SJCRH30 (cell line): ENCODE data around the gene NUCB2. TPM values are rescaled to one million over a fixed set of nuclear protein-coding genes. Genes with fewer than 3 reads are reported as not detected.
"Not testable (repeated sequence)": the region's sequence is repeated elsewhere in the genome, so short reads cannot be mapped to it uniquely, and the experiment has no call there.

Source experiments
- DNase-seq, 2 experiments: peaks; one replicate each; pipeline ENCODE4 v3.0.0-alpha.2; 2015 to 2020
- H3K27ac ChIP-seq: fragments of 250-450 bp; sonication (Bioruptor Pico); 2 replicates; pipeline ENCODE4 v1.5.1; 2020; ENCODE audit warnings: mild to moderate bottlenecking, moderate library complexity
- H3K27me3 ChIP-seq: fragments of 250-450 bp; sonication (Bioruptor Pico); 2 replicates; pipeline ENCODE4 v1.5.1; 2020; ENCODE audit warnings: mild to moderate bottlenecking, moderate library complexity
- H3K36me3 ChIP-seq: fragments of 250-450 bp; sonication (Bioruptor Pico); 2 replicates; pipeline ENCODE4 v1.5.1; 2020; ENCODE audit warnings: mild to moderate bottlenecking, moderate library complexity
- H3K4me1 ChIP-seq: fragments of 250-450 bp; sonication (Bioruptor Pico); 2 replicates; pipeline ENCODE4 v1.5.1; 2020; ENCODE audit warnings: mild to moderate bottlenecking, moderate library complexity
- H3K4me3 ChIP-seq: fragments of 250-450 bp; sonication (Bioruptor Pico); 2 replicates; pipeline ENCODE4 v1.5.1; 2020; ENCODE audit warnings: mild to moderate bottlenecking, moderate library complexity
- H3K9me3 ChIP-seq: fragments of 250-450 bp; sonication (Bioruptor Pico); replicated peaks from 2 replicates; pipeline ENCODE4 v1.5.1; 2020; ENCODE audit warnings: mild to moderate bottlenecking, moderate library complexity
- total RNA-seq: library from RNA; depleted of rRNA; stranded (reverse); fragments of >200 nt; shearing (Covaris generic); gene quantifications from 2 replicates; pipeline ENCODE4 v1.2.3, GENCODE V29; 2014; rRNA removed

The NUCB2 gene
- total RNA-seq, result 29.4 and 32.6 TPM in 2 replicates

DNA sequence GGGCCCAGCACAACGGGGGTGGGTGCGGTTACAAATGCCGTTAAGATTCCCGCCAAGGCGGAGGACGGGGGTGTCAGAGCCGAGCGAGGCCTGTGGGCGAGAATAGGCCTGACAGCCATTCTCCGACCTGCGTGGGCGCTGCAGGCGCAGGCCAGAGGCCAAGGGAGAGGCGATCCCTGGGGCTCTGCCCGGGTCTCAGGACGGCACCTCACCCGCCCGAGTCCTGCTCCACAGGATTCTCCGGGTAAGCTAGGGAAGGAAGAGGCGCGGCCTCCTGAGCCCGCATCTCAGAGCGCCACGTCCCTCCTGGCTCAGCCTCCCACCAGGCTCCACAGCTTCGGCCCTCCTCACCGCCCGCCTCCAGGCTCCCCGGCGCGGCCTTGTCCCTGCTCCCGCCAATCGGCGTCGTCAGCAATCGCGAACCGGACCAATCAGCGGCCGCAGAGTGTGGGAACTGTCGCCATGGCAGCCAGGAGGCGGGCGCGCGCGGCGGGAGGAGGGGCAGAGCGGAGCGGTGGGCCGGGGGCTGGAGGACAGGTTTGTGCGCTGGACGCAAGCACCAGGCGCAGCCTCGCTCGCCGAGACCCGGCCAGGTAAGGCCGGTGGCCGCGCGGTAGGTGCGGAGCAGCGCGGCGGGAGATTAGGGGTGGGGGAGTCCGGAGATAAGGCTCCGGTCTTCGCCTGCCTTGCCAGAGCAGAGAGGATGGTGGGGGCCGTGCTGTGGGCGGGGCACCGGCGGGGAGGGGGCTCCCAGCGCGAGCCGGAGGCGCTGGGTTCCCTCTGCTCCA is at the start of gene NUCB2:
Gene NUCB2 (plus strand): TSS at position 504 of the 788 bp plus-strand sequence. CDS start 18,585 bp downstream, outside the sequence.
- Histone ChIP-seq H3K9me3 (no peaks in the 10 kb centered on the region), H3K27ac (peak within 1 kb of the TSS; percentile 69), H3K4me1 (0 out of 2 replicates have a peak, but pooled peaks cover 3% of the 10 kb centered on the region), H3K27me3 (no peaks in the 10 kb centered on the region), H3K36me3 (no peaks in the 10 kb centered on the region), H3K4me3 (peak within 1 kb of the TSS; percentile 91)
- peak; percentile 98 for DNase-seq

DNA sequence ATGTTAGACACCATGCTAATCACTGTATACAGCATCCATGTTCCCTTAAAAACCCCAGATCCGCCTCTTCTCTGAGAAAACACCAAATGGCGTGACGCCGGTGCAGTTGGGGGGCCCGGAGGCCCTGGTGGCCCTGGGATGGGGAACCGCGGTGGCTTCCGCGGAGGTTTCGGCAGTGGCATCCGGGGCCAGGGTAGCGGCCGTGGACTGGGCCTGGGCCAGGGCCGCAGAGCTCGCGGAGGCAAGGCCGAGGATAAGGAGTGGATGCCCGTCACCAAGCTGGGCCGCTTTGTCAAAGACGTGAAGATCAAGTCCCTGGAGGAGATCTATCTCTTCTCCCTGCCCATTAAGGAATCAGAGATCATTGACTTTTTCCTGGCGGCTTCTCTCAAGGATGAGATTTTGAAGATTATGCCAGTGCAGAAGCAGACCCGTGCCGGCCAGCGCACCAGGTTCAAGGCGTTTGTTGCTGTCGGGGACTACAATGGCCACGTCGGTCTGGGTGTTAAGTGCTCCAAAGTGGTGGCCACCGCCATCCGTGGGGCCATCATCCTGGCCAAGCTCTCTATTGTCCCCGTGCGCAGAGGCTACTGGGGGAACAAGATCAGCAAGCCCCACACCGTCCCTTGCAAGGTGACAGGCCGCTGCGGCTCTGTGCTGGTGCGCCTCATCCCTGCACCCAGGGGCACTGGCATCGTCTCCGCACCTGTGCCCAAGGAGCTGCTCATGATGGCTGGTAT is 48.2 kb upstream of the NUCB2 start:
- H3K36me3 ChIP-seq, H3K9me3 ChIP-seq, H3K4me3 ChIP-seq, H3K27ac ChIP-seq, H3K4me1 ChIP-seq, DNase-seq, H3K27me3 ChIP-seq: not testable (repeated sequence)

DNA sequence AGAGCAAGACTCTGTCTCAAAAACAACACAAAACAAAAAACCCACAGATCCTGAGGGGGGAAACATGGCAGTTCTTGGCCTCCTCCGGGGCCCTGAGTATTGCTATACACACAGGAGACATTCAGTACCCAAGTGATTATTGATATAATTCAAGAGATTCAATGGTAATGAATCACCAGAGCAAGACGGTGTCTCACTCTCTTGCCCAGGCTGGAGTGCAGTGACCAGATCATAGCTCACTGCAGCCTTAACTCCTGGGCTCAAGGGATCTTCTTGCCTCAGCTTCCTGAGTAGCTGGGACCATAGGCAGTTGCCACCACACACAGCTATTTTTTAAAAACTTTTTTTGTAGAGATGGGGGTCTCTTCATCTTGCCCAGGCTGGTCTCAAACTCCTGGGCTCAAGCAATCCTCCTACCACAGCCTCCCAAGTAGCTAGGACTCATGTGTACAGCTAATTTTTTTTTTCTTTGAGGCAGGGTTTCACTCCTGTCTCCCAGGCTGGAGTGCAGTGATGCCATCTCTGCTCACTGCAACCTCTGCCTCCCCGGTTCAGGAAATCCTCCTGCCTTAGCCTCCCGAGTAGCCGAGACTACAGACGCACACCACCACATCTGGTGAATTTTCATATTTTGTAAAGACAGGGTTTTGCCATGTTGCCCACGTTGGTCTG is 46.9 kb upstream of the NUCB2 start:
- H3K4me1 ChIP-seq, result peaks cover 9% of the 10 kb centered on the region
- no peak for DNase-seq

DNA sequence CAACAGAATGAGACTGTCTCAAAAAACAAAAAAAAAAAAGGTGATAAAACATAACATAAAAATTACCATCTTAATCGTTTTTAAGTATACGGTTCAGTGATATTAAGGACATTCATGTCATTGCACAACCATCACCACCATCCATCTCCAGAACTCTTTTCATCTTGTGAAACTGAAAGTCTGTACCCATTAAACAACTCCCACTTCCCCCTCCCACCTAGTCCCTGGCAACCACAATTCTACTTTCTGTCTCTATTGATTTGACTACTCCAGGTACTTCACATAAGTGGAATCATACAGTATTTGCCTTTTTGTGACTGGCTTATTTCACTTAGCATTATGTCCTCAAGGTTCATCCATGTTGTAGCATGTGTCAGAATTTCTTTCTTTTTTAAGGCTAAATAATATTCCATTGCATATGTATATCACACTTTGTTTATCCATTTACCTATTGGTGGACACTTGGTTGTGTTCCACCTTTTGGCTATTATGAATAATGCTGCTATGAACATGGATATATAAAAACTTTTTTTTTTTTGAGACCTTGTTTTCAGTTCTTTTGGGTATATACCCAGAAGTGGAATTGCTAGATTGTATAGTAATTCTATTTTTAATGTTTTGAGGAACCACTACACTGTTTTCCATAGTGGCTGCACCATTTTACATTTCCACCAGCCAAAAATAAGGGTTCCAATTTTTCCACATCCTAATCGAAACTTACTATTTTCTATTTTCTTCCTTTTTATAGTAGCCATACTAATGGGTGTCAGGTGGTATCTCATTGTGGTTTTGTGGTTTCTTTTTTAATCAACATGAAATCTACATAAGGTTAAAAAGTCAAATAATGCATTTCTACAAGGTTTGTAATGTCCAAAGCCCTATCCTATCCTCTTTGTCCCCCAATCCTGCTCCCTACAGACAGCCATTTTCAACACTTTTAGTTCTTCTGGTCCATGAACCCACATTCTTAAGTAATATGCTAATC is 45.4 kb upstream of the NUCB2 start:
- Histone ChIP-seq H3K36me3 (no peaks in the 10 kb centered on the region), H3K27me3 (no peaks in the 10 kb centered on the region), H3K4me3 (no peak overlapping the region), H3K9me3 (no peaks in the 10 kb centered on the region), H3K27ac (no peak overlapping the region), H3K4me1 (peaks cover 9% of the 10 kb centered on the region)
- no peak for DNase-seq

More for the DNA sequence above, 46.9 kb upstream of the NUCB2 start:
- no peaks in the 10 kb centered on the region for H3K9me3 ChIP-seq
- no peaks in the 10 kb centered on the region for H3K27me3 ChIP-seq
- H3K36me3 ChIP-seq, result no peaks in the 10 kb centered on the region
- no peak overlapping the region for H3K27ac ChIP-seq
- no peak overlapping the region for H3K4me3 ChIP-seq

DNA sequence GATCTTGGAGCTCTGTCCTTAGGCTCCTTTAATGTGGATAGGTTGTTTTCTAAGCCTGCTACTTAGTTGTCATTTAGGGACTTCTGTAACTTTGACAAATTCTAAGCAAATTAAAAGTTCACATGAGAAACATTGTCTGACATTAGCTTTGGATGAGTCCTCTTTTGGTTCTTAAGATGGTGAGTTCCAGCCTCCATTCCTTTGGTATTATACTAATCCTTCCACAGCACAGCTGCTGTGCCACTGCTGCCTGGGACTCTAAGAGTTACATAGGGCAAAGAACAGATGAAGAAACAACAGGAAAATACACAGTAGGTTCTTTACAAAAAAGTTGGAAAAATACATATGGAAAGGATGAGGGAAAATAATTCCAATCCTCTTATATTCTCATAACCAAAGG is 43.4 kb upstream of the NUCB2 start:
- DNase-seq, result peak; percentile 13 to 49
- no peaks in the 10 kb centered on the region for H3K36me3 ChIP-seq

DNA sequence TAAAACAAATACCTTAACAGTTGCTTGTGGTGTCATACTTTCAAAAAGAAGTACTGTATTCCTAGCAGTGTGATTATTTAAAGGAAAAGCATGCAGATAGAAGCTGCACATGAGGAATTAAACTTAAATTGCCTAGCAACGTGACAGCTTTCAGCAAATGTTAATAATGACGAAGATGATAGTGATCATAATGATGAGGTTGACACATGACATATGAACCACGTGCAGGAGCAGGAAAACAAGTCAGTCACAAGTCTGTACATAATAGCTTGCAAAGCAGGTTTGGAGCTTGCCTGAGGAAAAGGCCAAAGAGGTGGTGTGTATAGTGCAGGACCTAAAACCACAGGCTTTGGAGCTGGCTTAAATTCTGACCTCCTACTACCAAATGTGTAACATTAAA is 38.2 kb upstream of the NUCB2 start:
- no peak overlapping the region for H3K27ac ChIP-seq
- H3K27me3 ChIP-seq, result no peaks in the 10 kb centered on the region
- no peaks in the 10 kb centered on the region for H3K9me3 ChIP-seq
- H3K4me1 ChIP-seq, result no peaks in the 10 kb centered on the region
- DNase-seq, result no peak
- H3K4me3 ChIP-seq, result no peak overlapping the region
- H3K36me3 ChIP-seq, result no peaks in the 10 kb centered on the region

More for the DNA sequence above, 43.4 kb upstream of the NUCB2 start:
- Histone ChIP-seq H3K4me3 (no peak overlapping the region), H3K27me3 (no peaks in the 10 kb centered on the region), H3K27ac (no peak overlapping the region), H3K9me3 (no peaks in the 10 kb centered on the region), H3K4me1 (peaks cover 9% of the 10 kb centered on the region)

DNA sequence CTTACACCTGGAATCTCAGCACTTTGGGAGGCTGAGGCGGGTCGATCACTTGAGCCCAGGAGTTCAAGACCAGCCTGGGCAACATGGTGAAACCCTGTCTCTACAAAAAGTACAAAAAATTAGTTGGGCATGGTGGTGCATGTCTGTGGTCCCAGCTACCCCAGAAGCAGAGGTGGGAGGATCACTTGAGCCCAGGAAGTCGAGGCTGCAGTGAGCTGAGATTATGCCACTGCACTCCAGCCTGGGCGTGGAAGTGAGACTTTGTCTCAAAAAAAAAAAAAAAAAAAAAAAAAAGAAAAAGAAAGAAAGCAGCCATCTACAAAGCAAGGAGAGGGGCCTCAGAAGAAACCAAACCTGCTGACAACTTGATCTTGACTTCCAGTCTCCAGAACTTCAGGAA is 36.6 kb upstream of the NUCB2 start:
- not testable (repeated sequence) for H3K9me3 ChIP-seq, H3K27ac ChIP-seq, H3K4me1 ChIP-seq, DNase-seq, H3K36me3 ChIP-seq, H3K27me3 ChIP-seq, H3K4me3 ChIP-seq

DNA sequence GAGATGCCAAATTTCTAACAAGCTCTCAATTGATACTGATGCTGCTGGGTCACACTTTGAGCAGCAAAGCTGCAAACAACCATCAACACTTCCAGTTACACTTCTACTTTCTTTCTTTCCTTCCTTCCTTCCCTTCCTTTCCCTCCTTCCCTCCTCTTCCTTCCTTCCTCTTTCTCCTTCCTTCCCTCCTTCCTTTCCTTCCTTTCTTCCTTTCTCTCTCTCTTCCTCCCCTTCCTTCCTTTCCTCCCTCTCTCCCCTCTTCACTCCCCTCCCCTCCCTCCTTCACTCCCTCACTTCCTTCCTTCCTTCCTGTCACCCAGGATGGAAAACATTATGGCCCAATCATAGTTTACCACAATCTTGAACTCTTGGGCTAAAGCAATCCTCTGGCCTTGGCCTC is 35.8 kb upstream of the NUCB2 start:
- Histone ChIP-seq H3K27ac (no peak overlapping the region), H3K4me1 (no peaks in the 10 kb centered on the region), H3K27me3 (no peaks in the 10 kb centered on the region), H3K9me3 (no peaks in the 10 kb centered on the region), H3K4me3 (no peak overlapping the region), H3K36me3 (no peaks in the 10 kb centered on the region)
- DNase-seq, result no peak

DNA sequence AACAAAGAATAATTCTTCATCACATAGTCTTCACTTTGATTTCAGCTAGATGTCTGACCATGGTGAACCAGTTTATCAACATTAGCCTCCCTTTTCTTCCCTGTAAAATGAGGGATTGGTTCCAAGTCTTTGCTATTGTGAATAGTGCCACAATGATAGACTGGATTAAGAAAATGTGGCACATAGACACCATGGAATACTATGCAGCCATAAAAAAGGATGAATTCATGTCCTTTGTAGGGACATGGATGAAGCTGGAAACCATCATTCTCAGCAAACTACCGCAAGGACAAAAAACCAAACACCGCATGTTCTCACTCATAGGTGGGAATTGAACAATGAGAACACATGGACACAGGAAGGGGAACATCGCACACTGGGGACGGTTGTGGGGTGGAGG is 33.6 kb upstream of the NUCB2 start:
- not testable (repeated sequence) for H3K36me3 ChIP-seq, H3K27ac ChIP-seq, H3K27me3 ChIP-seq, H3K9me3 ChIP-seq, H3K4me3 ChIP-seq, DNase-seq, H3K4me1 ChIP-seq

DNA sequence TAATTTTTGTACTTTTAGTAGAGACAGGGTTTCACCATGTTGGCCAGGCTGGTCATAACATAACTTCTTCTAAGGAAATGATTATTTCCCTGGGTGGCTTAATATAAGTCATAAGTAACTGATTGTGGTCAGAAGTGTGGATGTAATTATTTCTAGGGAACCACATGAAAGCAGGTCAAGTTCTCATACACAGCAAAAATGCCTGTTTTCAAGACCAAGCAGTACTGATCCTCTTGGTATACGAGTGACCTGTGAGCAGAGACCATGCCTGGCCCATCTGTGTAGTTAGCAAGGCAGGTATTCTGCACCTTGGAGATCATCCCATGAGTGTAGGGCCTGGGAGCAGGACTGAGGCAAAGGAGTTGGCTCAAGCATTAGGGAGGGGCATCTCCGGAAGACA is 32.5 kb upstream of the NUCB2 start:
- Histone ChIP-seq H3K27me3 (no peaks in the 10 kb centered on the region), H3K27ac (no peak overlapping the region), H3K4me1 (no peaks in the 10 kb centered on the region), H3K9me3 (no peaks in the 10 kb centered on the region), H3K4me3 (no peak overlapping the region), H3K36me3 (no peaks in the 10 kb centered on the region)
- no peak for DNase-seq

DNA sequence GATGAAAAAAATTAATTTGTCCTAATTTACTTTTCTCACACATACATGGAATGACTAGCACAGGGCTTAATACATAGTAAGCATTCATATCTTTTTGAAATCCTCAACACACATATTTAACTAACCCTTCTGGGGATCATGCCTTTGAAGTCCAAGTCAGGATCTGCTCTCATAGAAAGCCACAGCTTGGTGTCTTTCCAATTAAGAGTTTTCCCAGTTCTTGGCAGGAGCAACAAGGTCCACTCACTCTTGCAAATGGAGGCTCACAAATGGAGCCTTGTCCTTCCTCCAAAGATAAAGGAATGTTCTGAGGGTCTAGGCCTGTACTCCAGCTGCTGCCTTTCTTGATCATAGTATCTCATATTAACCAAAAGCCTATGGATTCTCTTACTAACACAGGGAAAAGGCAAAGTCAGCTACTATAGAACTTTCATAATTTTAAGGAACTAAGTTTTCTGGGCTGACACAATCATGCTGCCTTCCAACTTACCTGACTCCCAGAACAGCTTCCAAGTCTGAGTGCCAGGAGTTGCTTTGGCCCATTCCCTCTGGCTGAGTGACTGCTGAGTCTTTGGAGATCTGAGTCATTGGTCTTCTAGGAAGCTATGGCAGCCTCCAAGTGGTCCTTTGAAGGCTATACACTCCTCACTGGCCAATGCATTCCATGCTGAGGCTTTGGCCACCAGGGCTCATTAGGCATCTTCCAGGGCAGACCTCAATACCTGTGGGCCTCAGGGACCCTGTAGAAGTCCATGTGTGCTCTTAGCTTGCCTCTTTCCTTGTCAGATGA is 25.8 kb upstream of the NUCB2 start:
- H3K27ac ChIP-seq, result no peak overlapping the region
- H3K4me3 ChIP-seq, result no peak overlapping the region
- no peak for DNase-seq
- H3K9me3 ChIP-seq, result no peaks in the 10 kb centered on the region
- H3K27me3 ChIP-seq, result no peaks in the 10 kb centered on the region
- no peaks in the 10 kb centered on the region for H3K36me3 ChIP-seq
- H3K4me1 ChIP-seq, result no peaks in the 10 kb centered on the region

DNA sequence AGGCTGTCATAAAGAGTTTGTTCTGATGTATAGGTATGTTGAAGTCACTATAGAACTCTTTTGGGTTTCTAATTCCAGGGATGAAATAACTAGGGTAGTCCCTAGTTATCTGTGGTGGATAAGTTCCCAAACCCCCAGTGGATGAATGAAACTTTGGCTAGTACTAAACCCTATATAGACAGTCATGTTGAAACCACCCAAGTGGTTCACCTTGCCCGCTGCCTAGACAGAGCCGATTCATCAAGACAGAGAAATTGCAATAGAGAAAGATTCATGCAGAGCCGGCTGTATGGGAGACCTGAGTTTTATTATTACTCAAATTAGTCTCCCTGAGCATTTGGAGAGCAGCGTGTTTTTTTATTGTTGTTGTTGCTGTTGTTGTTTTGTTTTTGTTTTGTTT is 23.8 kb upstream of the NUCB2 start:
- Histone ChIP-seq H3K27ac (no peak overlapping the region), H3K4me1 (peaks cover 3% of the 10 kb centered on the region; the same call in 1 of the 2 replicates), H3K9me3 (no peaks in the 10 kb centered on the region), H3K27me3 (no peaks in the 10 kb centered on the region), H3K36me3 (no peaks in the 10 kb centered on the region), H3K4me3 (no peak overlapping the region)
- DNase-seq, result no peak

DNA sequence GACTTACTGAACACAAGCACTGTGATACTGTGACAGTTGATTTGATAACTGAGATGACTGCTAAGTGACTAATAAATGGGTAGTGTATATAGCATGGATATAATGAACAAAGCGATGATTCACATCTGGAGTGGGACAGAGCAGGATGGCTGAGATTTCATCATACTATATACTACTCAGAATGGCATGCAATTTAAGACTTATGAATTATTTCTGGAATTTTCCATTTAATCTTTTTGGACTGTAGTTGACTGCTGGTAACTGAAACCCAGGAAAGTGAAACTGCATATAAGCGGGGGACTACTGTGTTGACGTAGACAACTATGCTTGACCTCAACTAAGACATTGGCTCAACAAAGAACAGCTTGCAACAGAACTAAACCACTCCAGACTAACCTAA is 20.0 kb upstream of the NUCB2 start:
- no peak overlapping the region for H3K4me3 ChIP-seq
- H3K36me3 ChIP-seq, result no peaks in the 10 kb centered on the region
- no peaks in the 10 kb centered on the region for H3K27me3 ChIP-seq
- H3K4me1 ChIP-seq, result peaks cover 3% of the 10 kb centered on the region; the same call in 1 of the 2 replicates
- no peak overlapping the region for H3K27ac ChIP-seq
- no peak for DNase-seq
- no peaks in the 10 kb centered on the region for H3K9me3 ChIP-seq
